Measurements from ENCODE around the gene DNLZ. TPM values are rescaled to one million over a fixed set of nuclear protein-coding genes. Genes with fewer than 3 reads are reported as not detected.

The DNLZ gene
- total and polyA plus RNA-seq, 10 of the 15 experiments (the other 5 are each of a cell fraction or from before 2014, with no cell fraction given) = 0.66 to 29.7 (median 14.7) TPM; not detected in 1

DNA sequence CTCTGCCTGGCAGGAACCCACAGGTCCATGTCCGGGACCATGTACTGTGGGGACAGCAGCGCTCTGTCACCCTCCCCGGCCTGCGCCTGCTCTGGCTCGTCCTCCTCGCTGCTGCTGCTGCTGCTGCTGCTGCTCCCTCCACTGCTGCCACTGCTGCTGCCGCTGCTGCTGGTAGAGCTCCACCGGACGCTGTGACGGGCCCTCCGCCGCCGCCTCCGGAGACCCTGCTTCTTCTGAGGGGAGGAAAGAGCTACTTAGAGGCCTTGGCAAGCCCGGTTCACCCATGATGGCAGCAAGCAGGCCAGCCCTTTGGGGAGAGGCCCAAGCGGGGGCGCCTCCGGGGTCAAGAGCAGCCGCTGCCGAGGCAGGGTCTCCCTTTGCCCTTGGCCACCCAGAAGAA lies 19.9 kb upstream of the DNLZ start:
- ATAC-seq (no peak), DNase-seq (ENCODE audit: low read depth, low spot score) (no peak), FAIRE-seq (no peak)
- Histone ChIP-seq H3K27ac (ENCODE audit: control insufficient read depth, insufficient read depth) (no peak overlapping the region), H4K20me1 (ENCODE audit: control insufficient read depth, insufficient read depth) (no peaks in the 10 kb centered on the region), H3K27me3 (replicated peaks in 1 of 2; ENCODE audit: control insufficient read depth in 2 of 2, insufficient read depth in 2 of 2, low read length in 1 of 2) (no peaks in the 10 kb centered on the region), H3K9me3 (replicated peaks; ENCODE audit: control insufficient read depth, insufficient read depth, low read length) (no peaks in the 10 kb centered on the region), H3K4me2 (ENCODE audit: control insufficient read depth, insufficient read depth) (no peak overlapping the region), H3K36me3 (ENCODE audit: control insufficient read depth in 2 of 2, insufficient read depth in 2 of 2, low read length in 1 of 2) (peaks cover 6 to 38% of the 10 kb centered on the region in 2 experiments; a peak in 3 of 4 replicates), H3K4me3 (no peak overlapping the region), H3K79me2 (ENCODE audit: control insufficient read depth, insufficient read depth, low read length) (no peaks in the 10 kb centered on the region), H2AFZ (ENCODE audit: control insufficient read depth, low read depth, low read length) (no peak overlapping the region), H3K9ac (ENCODE audit: control insufficient read depth, insufficient read depth, low read length) (no peak overlapping the region), H3K4me1 (ENCODE audit: control insufficient read depth, insufficient read depth, low read length) (no peaks in the 10 kb centered on the region)
- intact Hi-C loops (cut with micrococcal nuclease; ENCODE audit: unreplicated experiment) = no loop called here
- ChIA-PET POLR2A (no interaction called here), SMC1A (ENCODE audit: uncharacterized antibody, unreplicated experiment) (no interaction called here), CTCF (no interaction called here), RAD21 (ENCODE audit: unreplicated experiment) (no interaction called here)
- BruUV-seq (replicated peaks) = no TSS peak
- TF ChIP-seq LARP7 (IDR thresholded peaks at IDR 0.05) = no peak
- TF ChIP-seq BHLHE40 (IDR thresholded peaks at IDR 0.05; ENCODE audit: borderline replicate concordance in 1 of 2, low read depth in 2 of 2, low read length in 1 of 2) = no peak
- TF ChIP-seq ZZZ3 (IDR thresholded peaks at IDR 0.05; ENCODE audit: control insufficient read depth, insufficient read length, low read depth) = no peak
- TF ChIP-seq, protein P1, sequence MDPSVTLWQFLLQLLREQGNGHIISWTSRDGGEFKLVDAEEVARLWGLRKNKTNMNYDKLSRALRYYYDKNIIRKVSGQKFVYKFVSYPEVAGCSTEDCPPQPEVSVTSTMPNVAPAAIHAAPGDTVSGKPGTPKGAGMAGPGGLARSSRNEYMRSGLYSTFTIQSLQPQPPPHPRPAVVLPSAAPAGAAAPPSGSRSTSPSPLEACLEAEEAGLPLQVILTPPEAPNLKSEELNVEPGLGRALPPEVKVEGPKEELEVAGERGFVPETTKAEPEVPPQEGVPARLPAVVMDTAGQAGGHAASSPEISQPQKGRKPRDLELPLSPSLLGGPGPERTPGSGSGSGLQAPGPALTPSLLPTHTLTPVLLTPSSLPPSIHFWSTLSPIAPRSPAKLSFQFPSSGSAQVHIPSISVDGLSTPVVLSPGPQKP (IDR thresholded peaks at IDR 0.05; ENCODE audit: low read depth, low read length) = no peak
- no peak for TF ChIP-seq E4F1 (IDR thresholded peaks at IDR 0.05; ENCODE audit: borderline replicate concordance, partially characterized antibody)
- no peak for TF ChIP-seq BMI1 (IDR thresholded peaks at IDR 0.05; ENCODE audit: borderline replicate concordance)
- TF ChIP-seq CREB1 (IDR thresholded peaks at IDR 0.05; ENCODE audit: low read depth) = no peak
- TF ChIP-seq SMAD5 (IDR thresholded peaks at IDR 0.05; ENCODE audit: low read depth) = no peak
- WGBS (ENCODE audit: insufficient coverage, insufficient replicate concordance, low lambda C conversion rate, missing lambda C conversion rate) = 95% methylated on average over 20 of the region's 20 CpGs
- in situ Hi-C loops (cut with MboI) = no loop called here

Measured in GM12878 (cell line).